Measurements from ENCODE around the gene CCNA2. TPM values are rescaled to one million over a fixed set of nuclear protein-coding genes. Genes with fewer than 3 reads are reported as not detected.

The CCNA2 gene
- total and polyA plus RNA-seq, 2 donors (not counting 3 experiments of a cell fraction or from before 2014, with no cell fraction given) = 23.3 to 65.4 TPM

DNA sequence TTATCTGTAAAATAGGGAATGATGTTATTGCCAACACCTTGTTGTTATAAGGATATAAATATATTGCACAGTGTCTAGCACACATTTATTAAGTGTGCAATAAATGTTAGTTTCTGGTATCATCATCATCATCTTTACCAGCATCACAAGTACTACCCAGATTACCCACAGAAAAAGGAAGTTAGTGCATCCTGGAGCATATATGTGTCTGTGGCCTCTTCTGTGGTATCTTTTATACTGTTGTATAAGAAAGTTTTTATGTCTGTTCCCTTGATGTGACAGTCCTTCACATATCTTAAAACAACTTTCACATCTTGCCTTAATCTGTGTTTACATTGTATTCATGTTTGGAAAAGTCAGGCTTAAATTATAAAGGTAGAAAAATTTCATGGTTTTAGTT lies 12.6 kb downstream of the CCNA2 start:
- BruUV-seq (replicated peaks) = no TSS peak
- Histone ChIP-seq H3K4me2 (ENCODE audit: insufficient read depth, low read length) (no peak overlapping the region), H3K27ac (ENCODE audit: insufficient read depth, low read depth, low read length) (no peak overlapping the region), H3K36me3 (ENCODE audit: control insufficient read depth in 2 of 2, extremely low read depth in 1 of 2, insufficient read depth in 2 of 2, low read length in 2 of 2) (peaks cover 0 to 28% of the 10 kb centered on the region in 2 experiments), H2AFZ (ENCODE audit: low read depth, low read length) (no peak overlapping the region), H3K79me2 (ENCODE audit: control insufficient read depth, insufficient read depth, low read length) (peaks cover 5% of the 10 kb centered on the region), H3K9me1 (replicated peaks; ENCODE audit: control insufficient read depth, extremely low read depth, insufficient read depth, low read length) (no peaks in the 10 kb centered on the region), H3K4me3 (replicated peaks in 1 of 3; ENCODE audit: insufficient read depth in 1 of 3, low read depth in 1 of 3, low read length in 3 of 3) (no peak overlapping the region), H3K9ac (replicated peaks; ENCODE audit: extremely low read depth, insufficient read depth, low read length) (no peak overlapping the region), H3K9me3 (replicated peaks; ENCODE audit: control insufficient read depth, insufficient read depth, low read length) (no peaks in the 10 kb centered on the region), H4K20me1 (replicated peaks; ENCODE audit: control insufficient read depth, extremely low read depth, insufficient read depth, low read length) (peaks cover 2% of the 10 kb centered on the region), H3K27me3 (ENCODE audit: control insufficient read depth in 2 of 2, insufficient read depth in 2 of 2, low read length in 2 of 2) (no peaks in the 10 kb centered on the region), H3K4me1 (ENCODE audit: control insufficient read depth, extremely low read depth, insufficient read depth, low read length) (no peaks in the 10 kb centered on the region)
- intact Hi-C loops (cut with micrococcal nuclease) = no loop called here
- FAIRE-seq (no peak), DNase-seq (ENCODE audit: low read depth, low spot score) (no peak)
- ChIA-PET POLR2A (no interaction called here), CTCF (interaction anchor here (1.4 to 1.5 kb wide), 2 partner anchors 8 to 11 kb away, joined by 4 read pairs; no protein-coding TSS in a partner anchor)
- dilution Hi-C loops (cut with MboI; ENCODE audit: extremely low pct_ligation_motif_present, low sequenced_read_pairs) = no loop called here
- no peak for TF ChIP-seq MAX (IDR thresholded peaks at IDR 0.05; ENCODE audit: insufficient read depth, insufficient read length)
- no peak for TF ChIP-seq EZH2 (IDR thresholded peaks at IDR 0.05; ENCODE audit: borderline replicate concordance, low read depth, low read length, severe bottlenecking)
- TF ChIP-seq MYC (IDR thresholded peaks at IDR 0.05; ENCODE audit: low read depth, low read length) = no peak
- TF ChIP-seq POLR2AphosphoS5 (IDR thresholded peaks at IDR 0.05; ENCODE audit: insufficient read depth, low read depth, low read length) = no peak
- TF ChIP-seq FOS (IDR thresholded peaks at IDR 0.05; ENCODE audit: borderline replicate concordance, insufficient read depth, low read length) = no peak
- no peak for TF ChIP-seq JUN (IDR thresholded peaks at IDR 0.05; ENCODE audit: borderline replicate concordance, insufficient read depth, insufficient read length, low read depth)
- no peak for TF ChIP-seq POLR2A (IDR thresholded peaks at IDR 0.05; ENCODE audit: low read depth, low read length)
- no peak for TF ChIP-seq GATA2 (IDR thresholded peaks at IDR 0.05; ENCODE audit: insufficient read depth, insufficient read length, low read depth, low read length)
- TF ChIP-seq, protein P1, sequence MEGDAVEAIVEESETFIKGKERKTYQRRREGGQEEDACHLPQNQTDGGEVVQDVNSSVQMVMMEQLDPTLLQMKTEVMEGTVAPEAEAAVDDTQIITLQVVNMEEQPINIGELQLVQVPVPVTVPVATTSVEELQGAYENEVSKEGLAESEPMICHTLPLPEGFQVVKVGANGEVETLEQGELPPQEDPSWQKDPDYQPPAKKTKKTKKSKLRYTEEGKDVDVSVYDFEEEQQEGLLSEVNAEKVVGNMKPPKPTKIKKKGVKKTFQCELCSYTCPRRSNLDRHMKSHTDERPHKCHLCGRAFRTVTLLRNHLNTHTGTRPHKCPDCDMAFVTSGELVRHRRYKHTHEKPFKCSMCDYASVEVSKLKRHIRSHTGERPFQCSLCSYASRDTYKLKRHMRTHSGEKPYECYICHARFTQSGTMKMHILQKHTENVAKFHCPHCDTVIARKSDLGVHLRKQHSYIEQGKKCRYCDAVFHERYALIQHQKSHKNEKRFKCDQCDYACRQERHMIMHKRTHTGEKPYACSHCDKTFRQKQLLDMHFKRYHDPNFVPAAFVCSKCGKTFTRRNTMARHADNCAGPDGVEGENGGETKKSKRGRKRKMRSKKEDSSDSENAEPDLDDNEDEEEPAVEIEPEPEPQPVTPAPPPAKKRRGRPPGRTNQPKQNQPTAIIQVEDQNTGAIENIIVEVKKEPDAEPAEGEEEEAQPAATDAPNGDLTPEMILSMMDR (IDR thresholded peaks at IDR 0.05; ENCODE audit: extremely low read depth in 1 of 2, insufficient read depth in 1 of 2, low read depth in 1 of 2, low read length in 2 of 2) = no peak

Data from endothelial cell of umbilical vein (primary cell).